ENCODE results near the gene PITPNC1.

PITPNC1 gene

DNA sequence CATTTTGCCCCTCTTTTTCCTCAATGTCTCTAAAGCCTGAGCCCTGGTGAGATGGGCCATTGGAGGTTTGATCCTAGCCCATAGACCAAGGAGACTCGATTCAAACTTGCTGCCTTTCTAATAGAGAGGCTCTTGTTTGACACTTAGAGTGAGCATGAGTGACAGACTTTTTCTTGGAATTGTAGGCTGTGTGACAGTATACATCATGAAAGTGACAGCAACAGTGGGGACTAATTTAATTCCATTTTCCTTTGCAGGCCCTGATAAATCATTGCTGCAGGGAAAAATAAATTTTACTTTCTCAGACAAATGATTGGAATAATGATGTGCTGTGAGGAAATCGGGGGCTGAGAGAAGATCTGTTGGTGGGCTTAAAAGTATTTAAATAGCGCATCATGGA lies 171.6 kb downstream of the PITPNC1 start:
- no peak for DNase-seq (ENCODE audit: low read depth)

GRCh38 chr17:67549820-67550219 lies 172.7 kb downstream of the PITPNC1 start:
- DNase-seq (ENCODE audit: low read depth), result no peak

- no peak for DNase-seq (ENCODE audit: low read depth)
Observed at GRCh38 chr17:67554634-67555033, 177.6 kb downstream of the PITPNC1 start.

- DNase-seq (ENCODE audit: low read depth), result no peak
Observed at GRCh38 chr17:67555855-67556254, 178.8 kb downstream of the PITPNC1 start.

GRCh38 chr17:67557052-67557845 lies 180.2 kb downstream of the PITPNC1 start:
- no peak for DNase-seq (ENCODE audit: low read depth)

GRCh38 chr17:67557921-67558320 lies 180.8 kb downstream of the PITPNC1 start:
- no peak for DNase-seq (ENCODE audit: low read depth)

GRCh38 chr17:67558740-67559380 lies 181.8 kb downstream of the PITPNC1 start:
- DNase-seq (ENCODE audit: low read depth), result peak; percentile 45

DNA sequence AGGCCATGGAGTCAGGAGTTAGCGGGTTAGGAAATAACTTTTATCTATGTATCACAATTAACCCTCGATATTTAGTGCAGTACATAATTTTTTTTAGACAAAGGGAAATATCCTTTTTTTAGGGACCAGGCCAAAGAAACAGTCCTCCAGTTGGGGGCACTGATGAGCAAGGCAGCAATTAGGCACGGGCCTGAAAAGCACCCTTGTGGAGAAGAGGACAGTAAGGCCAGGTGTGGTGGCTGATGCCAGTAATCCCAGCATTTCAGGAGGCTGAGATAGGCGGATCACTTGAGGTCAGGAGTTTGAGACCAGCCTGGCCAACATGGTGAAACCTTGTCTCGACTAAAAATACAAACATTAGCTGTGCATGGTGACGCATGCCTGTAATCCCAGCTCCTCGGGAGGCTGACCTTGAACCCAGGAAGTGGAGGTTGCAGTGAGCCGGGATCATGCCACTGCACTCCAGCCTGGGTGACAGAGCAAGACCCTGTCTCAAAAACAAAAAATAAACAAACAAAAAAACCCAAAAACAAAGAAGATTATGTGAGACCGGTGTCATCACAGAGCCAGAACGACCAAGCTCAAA lies 182.4 kb downstream of the PITPNC1 start:
- DNase-seq (ENCODE audit: low read depth), result no peak

DNA sequence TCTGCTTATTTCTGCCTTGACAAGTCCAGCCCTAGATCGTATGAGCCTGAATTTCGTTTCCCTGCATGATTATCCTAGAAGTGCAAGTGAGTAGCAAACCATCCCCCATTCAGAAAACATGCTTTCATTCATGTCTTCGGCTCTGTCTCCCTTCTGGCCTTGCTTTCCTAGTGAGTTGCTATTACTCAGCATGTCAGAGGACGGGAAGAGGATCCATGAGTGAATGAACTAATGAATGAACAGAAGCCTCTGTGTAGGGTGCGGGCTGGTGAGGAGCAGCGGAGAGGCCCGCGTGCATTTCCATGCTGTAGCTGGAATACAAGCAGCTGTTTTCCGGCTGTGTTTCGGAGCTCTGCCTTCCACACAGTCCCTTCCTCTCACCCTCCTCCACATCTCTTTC lies 184.9 kb downstream of the PITPNC1 start:
- no peak for DNase-seq (ENCODE audit: low read depth)

GRCh38 chr17:67563692-67564228 lies 186.7 kb downstream of the PITPNC1 start:
- no peak for DNase-seq (ENCODE audit: low read depth)

- DNase-seq (ENCODE audit: low read depth), result no peak
Observed at GRCh38 chr17:67565068-67565467, 188.0 kb downstream of the PITPNC1 start.

- DNase-seq (ENCODE audit: low read depth), result no peak
Observed at GRCh38 chr17:67566656-67567055, 189.6 kb downstream of the PITPNC1 start.

- DNase-seq (ENCODE audit: low read depth), result no peak
Observed at GRCh38 chr17:67569015-67569451, 192.0 kb downstream of the PITPNC1 start.

GRCh38 chr17:67569873-67570272 lies 192.8 kb downstream of the PITPNC1 start:
- no peak for DNase-seq (ENCODE audit: low read depth)

GRCh38 chr17:67570797-67571196 lies 193.7 kb downstream of the PITPNC1 start:
- DNase-seq (ENCODE audit: low read depth), result no peak

- DNase-seq (ENCODE audit: low read depth), result no peak
Observed at GRCh38 chr17:67571478-67571877, 194.4 kb downstream of the PITPNC1 start.

DNA sequence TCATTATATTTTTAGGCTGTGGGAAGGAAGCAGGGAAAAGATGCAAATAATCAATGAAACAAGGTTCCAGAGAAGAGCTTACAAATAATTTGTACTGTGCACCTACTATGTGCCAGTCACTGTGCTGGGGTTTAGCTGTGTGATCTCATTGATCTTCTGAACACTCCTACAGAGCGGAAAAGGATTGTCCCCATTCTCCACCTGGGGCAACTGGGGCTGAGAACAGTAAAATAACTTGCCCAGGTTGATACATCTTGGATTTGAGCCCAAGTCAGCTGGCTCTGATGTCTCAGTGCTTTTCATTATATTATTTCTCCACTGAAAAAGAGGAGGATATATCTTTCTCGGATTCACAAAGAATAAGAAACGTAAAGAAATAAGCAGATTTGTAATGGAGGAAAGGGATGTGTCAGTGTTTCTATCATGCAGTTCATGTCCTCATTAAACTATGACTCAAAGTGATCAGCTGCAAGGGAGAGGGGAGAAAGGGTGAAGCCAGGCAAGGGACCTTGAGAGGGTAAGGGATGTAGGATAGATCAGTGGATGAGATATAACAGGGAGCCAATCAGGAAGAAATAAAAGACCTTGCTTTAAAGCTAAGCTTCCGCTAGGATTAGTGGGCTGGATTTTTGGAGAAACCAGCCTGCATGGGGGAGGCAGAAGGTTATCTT lies 197.0 kb downstream of the PITPNC1 start:
- DNase-seq (ENCODE audit: low read depth), result no peak

DNA sequence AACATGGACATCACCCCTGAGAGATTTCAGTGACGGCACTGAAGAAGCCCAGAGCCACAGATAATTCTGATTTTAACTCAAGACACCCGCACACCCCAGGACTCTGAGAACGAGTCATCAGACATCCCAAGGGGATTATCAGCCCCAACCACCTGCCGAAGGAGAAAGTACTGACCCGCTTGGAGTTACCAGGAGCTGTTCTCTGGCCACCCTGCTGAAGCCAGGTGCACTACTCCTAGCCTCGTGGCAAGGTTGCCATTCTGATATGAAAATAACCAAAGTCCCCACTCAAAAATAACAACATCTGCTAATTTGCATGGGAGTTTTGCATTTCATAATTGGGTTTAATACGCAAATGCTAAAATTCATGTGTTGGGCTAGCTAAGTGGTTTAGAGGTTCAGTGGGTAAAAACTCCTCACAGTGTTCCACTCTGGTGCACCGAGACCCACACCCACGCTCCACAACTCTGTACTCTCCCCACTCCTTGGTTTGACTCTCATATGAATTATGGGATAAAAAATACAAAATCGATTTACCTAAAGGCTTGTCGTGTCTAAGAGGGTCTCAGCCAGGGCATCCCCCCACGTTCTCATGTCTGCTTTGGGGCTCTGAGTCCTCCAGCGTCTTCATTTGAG lies 197.7 kb downstream of the PITPNC1 start:
- DNase-seq (ENCODE audit: low read depth), result no peak

DNA sequence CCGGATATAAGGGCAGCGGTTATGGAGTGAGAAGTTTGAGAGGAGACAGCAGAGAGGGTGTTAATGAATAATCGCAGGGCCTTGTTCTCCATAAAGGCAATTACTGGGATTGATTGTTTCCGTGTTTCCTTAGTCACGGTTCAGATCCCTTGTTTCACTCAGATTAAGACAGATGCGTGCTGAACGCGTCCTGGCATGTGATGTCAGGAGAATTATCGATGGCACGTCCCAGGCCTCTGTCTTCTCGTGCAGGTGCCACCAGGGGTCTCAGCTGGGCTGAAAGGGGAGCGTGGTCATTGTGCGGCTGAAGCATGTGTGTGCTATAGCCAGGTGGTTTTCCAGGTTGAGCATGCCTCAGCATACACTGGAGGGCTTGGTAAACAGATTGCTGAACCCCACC lies 198.2 kb downstream of the PITPNC1 start:
- DNase-seq (ENCODE audit: low read depth), result no peak

DNA sequence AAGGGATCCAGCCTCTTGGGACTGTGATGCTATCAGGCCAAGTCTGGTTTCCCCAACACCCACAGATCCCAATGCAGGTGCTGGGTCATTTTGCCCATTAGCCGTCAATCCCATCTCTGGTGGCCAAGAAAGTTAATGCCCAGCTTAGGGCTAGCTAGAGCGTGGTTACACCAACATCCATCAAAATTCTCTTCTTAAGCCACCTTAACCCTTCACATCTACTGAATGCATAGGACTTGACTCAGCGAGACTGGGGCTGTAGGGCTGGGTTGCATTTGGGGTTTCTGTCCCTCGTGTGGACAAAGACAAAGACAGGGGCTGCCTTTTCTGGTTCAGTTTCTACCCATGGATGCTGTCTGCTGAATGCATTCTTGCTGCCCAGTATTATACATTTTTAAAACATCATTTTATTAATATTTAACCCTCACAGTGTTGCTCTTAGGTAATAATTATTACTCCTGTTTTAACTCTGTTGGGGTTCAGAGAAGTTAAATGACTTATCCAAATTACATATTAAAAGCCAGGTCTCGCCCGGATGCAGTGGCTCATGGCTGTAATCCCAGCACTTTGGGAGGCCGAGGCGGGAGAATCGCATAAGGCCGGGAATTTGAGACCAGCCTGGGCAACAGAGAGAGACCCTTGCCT lies 199.5 kb downstream of the PITPNC1 start:
- no peak for DNase-seq (ENCODE audit: low read depth)

DNA sequence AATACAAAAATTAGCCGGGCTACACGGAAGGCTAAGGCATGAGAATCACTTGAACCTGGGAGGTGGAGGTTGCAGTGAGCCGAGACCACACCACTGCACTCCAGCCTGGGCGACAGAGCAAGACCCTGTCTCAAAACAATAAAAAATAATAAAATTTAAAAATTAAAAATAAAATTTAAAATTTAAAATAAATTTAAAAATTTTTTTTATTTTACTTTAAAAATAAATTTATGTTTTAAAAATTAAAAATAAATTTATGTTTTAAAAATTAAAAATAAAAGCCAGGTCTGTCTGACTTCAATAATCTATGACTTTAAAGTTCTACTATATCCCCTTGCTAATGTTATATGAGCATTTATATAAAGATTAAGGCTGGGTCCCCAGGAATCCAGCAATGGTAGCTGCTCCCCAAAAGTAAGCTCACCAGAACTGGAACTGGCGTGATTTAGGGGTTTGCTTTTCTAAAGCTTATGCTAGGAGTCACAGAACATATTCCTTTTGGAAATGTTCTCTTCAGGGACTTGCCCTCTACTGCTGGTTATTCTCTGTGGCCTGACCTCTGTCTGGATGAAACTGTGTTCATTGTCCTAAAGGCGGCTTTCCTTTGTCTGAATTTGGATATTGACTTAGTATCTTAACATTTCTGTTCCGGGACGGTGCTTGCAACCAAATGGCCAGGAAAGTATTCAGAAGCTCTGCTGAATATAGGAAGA lies 200.5 kb downstream of the PITPNC1 start:
- DNase-seq (ENCODE audit: low read depth), result no peak

Data from fibroblast of gingiva (primary cell).